Keratinocyte (primary cell): Measurements from ENCODE around the gene GNB1.

Source experiments
- CTCF ChIP-seq, 3 experiments: IDR thresholded peaks in 1 of 3; conservative IDR thresholded peaks in 1 of 3; optimal IDR thresholded peaks in 1 of 3; 2 replicates in 2 of 3; 3 replicates in 1 of 3; pipeline versions ENCODE3 to v1.5.1; 2011; ENCODE audit warnings: low read length in 3 of 3, mild to moderate bottlenecking in 3 of 3, moderate library complexity in 2 of 3, control low read depth in 1 of 3, inconsistent platforms in 1 of 3; ENCODE audit not compliant: insufficient read depth in 2 of 3; ENCODE audit errors: extremely low read depth in 1 of 3
- EZH2 ChIP-seq: IDR thresholded peaks from one replicate; pipeline ENCODE4 v1.6.1; 2012; ENCODE audit warnings: inconsistent platforms, mild to moderate bottlenecking, low read length, moderate library complexity

- TF ChIP-seq CTCF (optimal IDR thresholded peaks at IDR 0.05 in 1 of 3, IDR thresholded peaks at IDR 0.05 in 1 of 3, conservative IDR thresholded peaks at IDR 0.05 in 1 of 3; ENCODE audit: extremely low read depth in 1 of 3, insufficient read depth in 2 of 3, low read length in 3 of 3), result no peak
- no peak for TF ChIP-seq EZH2
Observed at GRCh38 chr1:1773874-1774273, 117.0 kb downstream of the GNB1 start.
